B cell (primary cell): ENCODE data around the gene ENPP7. TPM values are rescaled to one million over a fixed set of nuclear protein-coding genes. Genes with fewer than 3 reads are reported as not detected.
"Not testable (repeated sequence)": the region's sequence is repeated elsewhere in the genome, so short reads cannot be mapped to it uniquely, and the experiment has no call there.

Experiments used
- ATAC-seq: fragments of 200-7000 bp; cut with Tn5 transposase; one replicate; pipeline ENCODE4 v1.10.0; 2021; ENCODE audit warnings: low read depth, mild to moderate bottlenecking, moderate number of reproducible peaks, moderate library complexity
- CTCF ChIA-PET: fragments of 350-600 bp; sonication (Branson Sonifier 250); formaldehyde crosslinking; loops from one replicate; lab custom pipeline; 2021; ENCODE audit warnings: antibody characterized with exemption, inconsistent platforms; lab: Charles Lee
- POLR2A ChIA-PET: fragments of 350-600 bp; sonication (Branson Sonifier 250); formaldehyde crosslinking; loops from one replicate; lab custom pipeline; 2021; ENCODE audit warnings: antibody characterized with exemption; lab: Charles Lee
- DNase-seq: peaks from one replicate; pipeline ENCODE4 v3.0.0; 2013
- H2AFZ ChIP-seq: 2 replicates; pipeline ENCODE4 v1.6.1; 2012; ENCODE audit warnings: mild to moderate bottlenecking, low read depth, low read length; ENCODE audit not compliant: insufficient read depth, poor library complexity, severe bottlenecking
- H3K27ac ChIP-seq, 2 donors: 1 replicate in 1 of 2; 2 replicates in 1 of 2; pipeline ENCODE4 v1.5.1; 2012 to 2013; ENCODE audit warnings: low read length in 2 of 2, mild to moderate bottlenecking in 2 of 2, moderate library complexity in 1 of 2
- H3K27me3 ChIP-seq, 4 experiments: fragments of 200-600 bp in 1 of 4; sonication (generic) in 1 of 4; replicated peaks in 1 of 4; 1 replicate in 2 of 4; 2 replicates in 2 of 4; pipeline versions ENCODE4 v1.6.1 to v1.7.0; 2013 to 2016; ENCODE audit warnings: low read length in 3 of 4, mild to moderate bottlenecking in 2 of 4, mixed read lengths in 1 of 4, moderate library complexity in 1 of 4; ENCODE audit not compliant: insufficient read depth in 4 of 4, control insufficient read depth in 3 of 4; ENCODE audit errors: control extremely low read depth in 1 of 4
- H3K36me3 ChIP-seq, 2 experiments: replicated peaks in 1 of 2; 1 replicate in 1 of 2; 2 replicates in 1 of 2; pipeline versions ENCODE4 v1.6.1 to v1.7.1; 2013; ENCODE audit warnings: low read length in 1 of 2; ENCODE audit not compliant: insufficient read depth in 2 of 2, control insufficient read depth in 1 of 2; ENCODE audit errors: control extremely low read depth in 1 of 2, extremely low read depth in 1 of 2
- H3K4me1 ChIP-seq, 2 donors: fragments of 200-600 bp in 1 of 2; sonication (generic) in 1 of 2; 1 replicate in 1 of 2; 2 replicates in 1 of 2; pipeline versions ENCODE4 v1.5.1 to v1.6.1; 2013 to 2017; ENCODE audit warnings: low read length in 2 of 2; ENCODE audit not compliant: control insufficient read depth in 2 of 2, insufficient read depth in 2 of 2
- H3K4me2 ChIP-seq: replicated peaks from 2 replicates; pipeline ENCODE3; 2012; ENCODE audit warnings: mild to moderate bottlenecking, low read depth, low read length; ENCODE audit not compliant: poor library complexity, severe bottlenecking
- H3K4me3 ChIP-seq, 5 experiments: fragments of 200-600 bp in 1 of 5; sonication (generic) in 1 of 5; 1 replicate in 3 of 5; 2 replicates in 2 of 5; pipeline versions ENCODE4 v1.5.1 to v1.7.0; 2011 to 2016; ENCODE audit warnings: low read length in 4 of 5, mild to moderate bottlenecking in 4 of 5, low read depth in 2 of 5, control low read depth in 1 of 5, moderate library complexity in 1 of 5; ENCODE audit not compliant: insufficient read depth in 1 of 5; ENCODE audit errors: control extremely low read depth in 1 of 5, extremely low read depth in 1 of 5
- H3K79me2 ChIP-seq: fragments of 200-600 bp; sonication (generic); one replicate; pipeline ENCODE4 v1.6.0; 2016; ENCODE audit warnings: low read length; ENCODE audit not compliant: control insufficient read depth, insufficient read depth
- H3K9ac ChIP-seq: fragments of 200-600 bp; sonication (generic); 2 replicates; pipeline ENCODE4 v1.6.1; 2017; ENCODE audit warnings: mild to moderate bottlenecking, low read length, moderate library complexity
- H3K9me3 ChIP-seq, 3 donors: one replicate each; pipeline versions ENCODE4 v1.6.1 to v1.7.1; 2013; ENCODE audit warnings: low read length in 2 of 3; ENCODE audit not compliant: control insufficient read depth in 2 of 3, insufficient read depth in 1 of 3; ENCODE audit errors: control extremely low read depth in 1 of 3
- H4K20me1 ChIP-seq: 2 replicates; pipeline ENCODE4 v1.6.0; 2012; ENCODE audit warnings: mild to moderate bottlenecking, low read length; ENCODE audit not compliant: insufficient read depth, control insufficient read depth, poor library complexity, severe bottlenecking
- H3K27ac Mint-ChIP-seq: one replicate; pipeline ENCODE4 v1.8.0; 2021; ENCODE audit warnings: mixed read lengths
- H3K27me3 Mint-ChIP-seq: one replicate; pipeline ENCODE4 v1.8.0; 2021; ENCODE audit warnings: mixed read lengths
- H3K4me1 Mint-ChIP-seq: one replicate; pipeline ENCODE4 v1.8.0; 2021; ENCODE audit warnings: mixed read lengths
- H3K4me3 Mint-ChIP-seq: one replicate; pipeline ENCODE4 v1.8.0; 2021; ENCODE audit warnings: mixed read lengths
- H3K9me3 Mint-ChIP-seq: one replicate; pipeline ENCODE4 v1.8.0; 2022; ENCODE audit warnings: mixed read lengths; ENCODE audit not compliant: insufficient read depth
- EZH2 ChIP-seq: IDR thresholded peaks from 2 replicates; pipeline ENCODE4 v1.6.1; 2012; ENCODE audit warnings: borderline replicate concordance, low read depth, mild to moderate bottlenecking, moderate library complexity, low read length; ENCODE audit not compliant: insufficient read depth, poor library complexity, severe bottlenecking
- WGBS: methylation state at CpG from one replicate; pipeline ENCODE4 v1.1.5; 2013; ENCODE audit warnings: missing lambda C conversion rate; ENCODE audit not compliant: insufficient coverage; 5-methylcytosine and 5-hydroxymethylcytosine counted together
- intact Hi-C: fragments of 100-400 bp; cut with micrococcal nuclease; formaldehyde crosslinking; loops from one replicate; pipeline ENCODE4 v1.10.0; 2022
- polyA plus RNA-seq: library from polyadenylated mRNA; depleted of rRNA; stranded (reverse); fragments of >200 nt; gene quantifications from 2 replicates; pipeline ENCODE4 v1.2.3, GENCODE V29; 2012
- total RNA-seq, 2 donors: library from RNA; stranded (reverse); fragments of 120-200 nt in 1 of 2; gene quantifications; 1 replicate in 1 of 2; 2 replicates in 1 of 2; pipeline versions ENCODE4 v1.2.3 to v1.2.4, GENCODE V29; 2013 to 2022

ENPP7 gene
- total and polyA plus RNA-seq, 2 donors (not counting 1 experiment from before 2014, with no cell fraction given), result 0.40 to 6.7 TPM

- Histone ChIP-seq H3K9me3 (peaks cover 0 to 13% (median 0%) of the 10 kb centered on the region in 3 donors), H3K4me2 (no peak overlapping the region), H3K9ac (no peak overlapping the region), H3K79me2 (no peaks in the 10 kb centered on the region), H4K20me1 (no peaks in the 10 kb centered on the region), H3K27me3 (peaks cover 0 to 28% (median 2%) of the 10 kb centered on the region in 4 experiments), H3K4me1 (no peaks in the 10 kb centered on the region), H2AFZ (no peak overlapping the region), H3K36me3 (no peaks in the 10 kb centered on the region), H3K4me3 (no peak overlapping the region), H3K27ac (no peak overlapping the region)
- peaks cover 44% of the 10 kb centered on the region for H3K27me3 Mint-ChIP-seq
- H3K9me3 Mint-ChIP-seq, result peaks cover 2% of the 10 kb centered on the region
- H3K4me1 Mint-ChIP-seq, result no peaks in the 10 kb centered on the region
- H3K4me3 Mint-ChIP-seq, result no peak overlapping the region
- no peak for DNase-seq
- intact Hi-C loops, result no loop called here
- ChIA-PET POLR2A (no interaction called here), CTCF (no interaction called here)
- WGBS, result 72% methylated on average over 22 of the region's 28 CpGs
- no peak overlapping the region for H3K27ac Mint-ChIP-seq
- no peak for TF ChIP-seq EZH2
- no peak for ATAC-seq
Observed at GRCh38 chr17:79769570-79770506, 39.1 kb downstream of the ENPP7 start.

- TF ChIP-seq EZH2, result no peak
- H3K27ac Mint-ChIP-seq, result no peak overlapping the region
Observed at GRCh38 chr17:79771276-79771675, 40.5 kb downstream of the ENPP7 start.

GRCh38 chr17:79772726-79773125, 42.0 kb downstream of the ENPP7 start:
- H2AFZ ChIP-seq, H3K4me3 ChIP-seq, H3K4me3 Mint-ChIP-seq, H3K79me2 ChIP-seq, H3K9me3 Mint-ChIP-seq, H3K27ac ChIP-seq, H3K27ac Mint-ChIP-seq, ATAC-seq, H3K36me3 ChIP-seq, H3K9ac ChIP-seq, CTCF ChIA-PET, intact Hi-C loops, H3K4me1 Mint-ChIP-seq, DNase-seq, H3K4me2 ChIP-seq, POLR2A ChIA-PET, H4K20me1 ChIP-seq: not testable (repeated sequence)
- peaks cover 0 to 55% (median 24%) of the 10 kb centered on the region in 4 experiments for H3K27me3 ChIP-seq
- H3K27me3 Mint-ChIP-seq, result peaks cover 57% of the 10 kb centered on the region
- peaks cover 0 to 16% (median 0%) of the 10 kb centered on the region in 3 donors for H3K9me3 ChIP-seq
- H3K4me1 ChIP-seq, result peaks cover 11% of the 10 kb centered on the region in 2 donors
- WGBS, result 100% methylated on average over 6 of the region's 9 CpGs

More at GRCh38 chr17:79771276-79771675, 40.5 kb downstream of the ENPP7 start:
- no peak overlapping the region for H3K4me3 ChIP-seq
- H3K27ac ChIP-seq, result no peak overlapping the region
- 95% methylated on average over 5 of the region's 6 CpGs for WGBS
- H3K9me3 ChIP-seq, result peaks cover 0 to 13% (median 0%) of the 10 kb centered on the region in 3 donors
- H3K4me1 ChIP-seq, result no peaks in the 10 kb centered on the region
- peaks cover 0 to 41% (median 14%) of the 10 kb centered on the region in 4 experiments for H3K27me3 ChIP-seq
- ChIA-PET CTCF (interaction anchor here (0.7 kb wide), 1 partner anchor 38 kb away, joined by 3 read pairs; no protein-coding TSS in a partner anchor), POLR2A (no interaction called here)
- ATAC-seq, result no peak
- H3K4me2 ChIP-seq, result no peak overlapping the region
- no peaks in the 10 kb centered on the region for H3K79me2 ChIP-seq
- H2AFZ ChIP-seq, result no peak overlapping the region
- H3K9ac ChIP-seq, result no peak overlapping the region
- H3K4me3 Mint-ChIP-seq, result no peak overlapping the region
- no peak for DNase-seq
- no peaks in the 10 kb centered on the region for H3K4me1 Mint-ChIP-seq
- no peaks in the 10 kb centered on the region for H4K20me1 ChIP-seq
- no peaks in the 10 kb centered on the region for H3K36me3 ChIP-seq
- H3K9me3 Mint-ChIP-seq, result peaks cover 2% of the 10 kb centered on the region
- peaks cover 53% of the 10 kb centered on the region for H3K27me3 Mint-ChIP-seq
- intact Hi-C loops, result no loop called here
